NCI-H146 treated with DMSO at 0.1 percent for 48 hours (cell line): Measurements from ENCODE around the gene ABHD16A.
"Not testable (repeated sequence)": the region's sequence is repeated elsewhere in the genome, so short reads cannot be mapped to it uniquely, and the experiment has no call there.

Source experiments
- DNase-seq: peaks from one replicate; lab custom pipeline; 2025; ENCODE audit not compliant: unreplicated experiment; lab: John Stamatoyannopoulos, UW

ABHD16A gene

GRCh38 chr6:31715022-31715958 is 12.2 kb upstream of the ABHD16A start, which contains the start of gene LY6G6D:
Gene LY6G6D, plus strand, starts transcription at chr6:31715348. Its CDS starts 8 bp downstream, at chr6:31715356.
- no peak for DNase-seq

- DNase-seq, result no peak
Measured at GRCh38 chr6:31713991-31714684, 11.0 kb upstream of the ABHD16A start.

- no peak for DNase-seq
Measured at GRCh38 chr6:31713465-31713864, 10.3 kb upstream of the ABHD16A start.

GRCh38 chr6:31712296-31712695 is 9.2 kb upstream of the ABHD16A start:
- DNase-seq, result no peak

GRCh38 chr6:31711233-31711632 is 8.1 kb upstream of the ABHD16A start:
- DNase-seq, result no peak

- DNase-seq, result no peak
Measured at GRCh38 chr6:31710523-31711219, 7.5 kb upstream of the ABHD16A start.

GRCh38 chr6:31709157-31709556 is 6.0 kb upstream of the ABHD16A start:
- not testable (repeated sequence) for DNase-seq

GRCh38 chr6:31708224-31708623 is 5.1 kb upstream of the ABHD16A start:
- DNase-seq, result no peak

- no peak for DNase-seq
Measured at GRCh38 chr6:31707701-31708100, 4.6 kb upstream of the ABHD16A start.

- DNase-seq, result no peak
Measured at GRCh38 chr6:31706599-31706998, 3.5 kb upstream of the ABHD16A start, which contains the start of gene LY6G6F. Gene LY6G6F, plus strand, starts transcription at chr6:31706866. Its CDS starts 41 bp downstream, at chr6:31706907.

GRCh38 chr6:31705931-31706330 is 2.8 kb upstream of the ABHD16A start:
- no peak for DNase-seq

GRCh38 chr6:31702405-31702818 is 712 bp downstream of the ABHD16A start:
- DNase-seq, result no peak

- DNase-seq, result peak; percentile 44
Measured at GRCh38 chr6:31701666-31702404, 1.3 kb downstream of the ABHD16A start.

- DNase-seq, result no peak
Measured at GRCh38 chr6:31700740-31701401, 2.3 kb downstream of the ABHD16A start.

- DNase-seq, result no peak
Measured at GRCh38 chr6:31697555-31697954, 5.6 kb downstream of the ABHD16A start.

- DNase-seq, result no peak
Measured at GRCh38 chr6:31693535-31693934, 9.6 kb downstream of the ABHD16A start.

GRCh38 chr6:31692886-31693285 is 10.2 kb downstream of the ABHD16A start:
- DNase-seq, result no peak

GRCh38 chr6:31692353-31692752 is 10.8 kb downstream of the ABHD16A start:
- DNase-seq, result no peak

GRCh38 chr6:31691564-31692108 is 11.5 kb downstream of the ABHD16A start:
- no peak for DNase-seq

GRCh38 chr6:31691078-31691463 is 12.1 kb downstream of the ABHD16A start:
- DNase-seq, result no peak
